Inferior parietal cortex (tissue), 1 donor: ENCODE results near the gene LILRB4.
"Not testable (repeated sequence)": the region's sequence is repeated elsewhere in the genome, so short reads cannot be mapped to it uniquely, and the experiment has no call there.

Experiments used
- DNase-seq: peaks from one replicate; pipeline ENCODE4 v3.0.0-alpha.2; 2016; ENCODE audit errors: extremely low spot score

LILRB4 gene

GRCh38 chr19:54650108-54650655, 12.6 kb upstream of the LILRB4 start:
- DNase-seq = no peak

- DNase-seq = peak; percentile 32
Observed at GRCh38 chr19:54653181-54653809, 9.5 kb upstream of the LILRB4 start.

GRCh38 chr19:54654447-54655321, 8.1 kb upstream of the LILRB4 start:
- no peak for DNase-seq

GRCh38 chr19:54659300-54659699, 3.5 kb upstream of the LILRB4 start:
- DNase-seq = no peak

GRCh38 chr19:54660306-54660705, 2.5 kb upstream of the LILRB4 start:
- no peak for DNase-seq

- DNase-seq = no peak
Observed at GRCh38 chr19:54660964-54661363, 1.8 kb upstream of the LILRB4 start.

GRCh38 chr19:54661846-54662481, 821 bp upstream of the LILRB4 start:
- DNase-seq = no peak

- no peak for DNase-seq
Observed at GRCh38 chr19:54665530-54665929, 2.7 kb downstream of the LILRB4 start.

- no peak for DNase-seq
Observed at GRCh38 chr19:54667217-54667616, 4.4 kb downstream of the LILRB4 start.

- DNase-seq = no peak
Observed at GRCh38 chr19:54668353-54668752, 5.6 kb downstream of the LILRB4 start.

- no peak for DNase-seq
Observed at GRCh38 chr19:54670576-54671357, 8.0 kb downstream of the LILRB4 start.

GRCh38 chr19:54673222-54673621, 10.4 kb downstream of the LILRB4 start:
- DNase-seq = no peak

GRCh38 chr19:54674021-54674617, 11.3 kb downstream of the LILRB4 start:
- DNase-seq = no peak

- DNase-seq = peak; percentile 34
Observed at GRCh38 chr19:54676210-54676834, 13.5 kb downstream of the LILRB4 start.

- DNase-seq = no peak
Observed at GRCh38 chr19:54677217-54677616, 14.4 kb downstream of the LILRB4 start.

GRCh38 chr19:54681596-54681995, 18.8 kb downstream of the LILRB4 start:
- not testable (repeated sequence) for DNase-seq

GRCh38 chr19:54682306-54682856, 19.6 kb downstream of the LILRB4 start:
- no peak for DNase-seq

GRCh38 chr19:54684527-54684926, 21.7 kb downstream of the LILRB4 start:
- no peak for DNase-seq

GRCh38 chr19:54691582-54692297, 29.0 kb downstream of the LILRB4 start:
- DNase-seq = no peak

- no peak for DNase-seq
Observed at GRCh38 chr19:54692298-54692615, 29.5 kb downstream of the LILRB4 start.
